ENCODE results near the gene FUBP3. TPM values are rescaled to one million over a fixed set of nuclear protein-coding genes. Genes with fewer than 3 reads are reported as not detected.

Gene FUBP3
- total and polyA plus RNA-seq, 5 donors = 25.8 to 36.9 (median 33.2) TPM

- intact Hi-C loops (cut with DNase I) = no loop called here
- WGBS = 2% methylated on average over 76 of the region's 76 CpGs
- Histone ChIP-seq H3K4me3 (ENCODE audit: low read length) (peak within 1 kb of the TSS; percentile 12), H3K27ac (ENCODE audit: low read length) (no peak within 1 kb of the TSS), H3K4me1 (ENCODE audit: control insufficient read depth, insufficient read depth, low read length) (peaks cover 8% of the 10 kb centered on the region), H3K27me3 (ENCODE audit: control insufficient read depth, insufficient read depth) (no peaks in the 10 kb centered on the region), H3K9me3 (ENCODE audit: control insufficient read depth, low read length) (no peaks in the 10 kb centered on the region)
- DNase-seq (no peak), ATAC-seq (no peak)
These were observed 85.1 kb downstream of the FUBP3 start, which contains the start of gene PRDM12 for GRCh38 chr9:130664251-130665028. Gene PRDM12 (plus strand): TSS chr9:130664594. CDS start chr9:130664654, 60 bp downstream.

- H3K27ac ChIP-seq (ENCODE audit: low read length) = no peak overlapping the region
- ATAC-seq = no peak
- intact Hi-C loops (cut with DNase I) = no loop called here
- no peaks in the 10 kb centered on the region for H3K27me3 ChIP-seq (ENCODE audit: control insufficient read depth, insufficient read depth)
- 2% methylated on average over 26 of the region's 26 CpGs for WGBS
- H3K4me3 ChIP-seq (ENCODE audit: low read length) = peak overlapping the region; percentile 4
- H3K9me3 ChIP-seq (ENCODE audit: control insufficient read depth, low read length) = no peaks in the 10 kb centered on the region
- peaks cover 8% of the 10 kb centered on the region for H3K4me1 ChIP-seq (ENCODE audit: control insufficient read depth, insufficient read depth, low read length)
- DNase-seq = no peak
These were observed 85.7 kb downstream of the FUBP3 start for GRCh38 chr9:130665029-130665430.

GRCh38 chr9:130665431-130666392 lies 86.3 kb downstream of the FUBP3 start:
- Histone ChIP-seq H3K9me3 (ENCODE audit: control insufficient read depth, low read length) (no peaks in the 10 kb centered on the region), H3K4me3 (ENCODE audit: low read length) (peak overlapping the region; percentile 12), H3K4me1 (ENCODE audit: control insufficient read depth, insufficient read depth, low read length) (peaks cover 8% of the 10 kb centered on the region), H3K27ac (ENCODE audit: low read length) (no peak overlapping the region), H3K27me3 (ENCODE audit: control insufficient read depth, insufficient read depth) (no peaks in the 10 kb centered on the region)
- ATAC-seq (no peak), DNase-seq (no peak)
- intact Hi-C loops (cut with DNase I) = no loop called here
- 5% methylated on average over 61 of the region's 61 CpGs for WGBS

GRCh38 chr9:130666393-130667119 lies 87.2 kb downstream of the FUBP3 start:
- intact Hi-C loops (cut with DNase I) = no loop called here
- no peak overlapping the region for H3K4me3 ChIP-seq (ENCODE audit: low read length)
- ATAC-seq (no peak), DNase-seq (no peak)
- no peaks in the 10 kb centered on the region for H3K27me3 ChIP-seq (ENCODE audit: control insufficient read depth, insufficient read depth)
- H3K27ac ChIP-seq (ENCODE audit: low read length) = no peak overlapping the region
- H3K4me1 ChIP-seq (ENCODE audit: control insufficient read depth, insufficient read depth, low read length) = peaks cover 5% of the 10 kb centered on the region
- 14% methylated on average over 60 of the region's 60 CpGs for WGBS
- no peaks in the 10 kb centered on the region for H3K9me3 ChIP-seq (ENCODE audit: control insufficient read depth, low read length)

GRCh38 chr9:130667120-130667435 lies 87.7 kb downstream of the FUBP3 start:
- intact Hi-C loops (cut with DNase I) = no loop called here
- Histone ChIP-seq H3K27me3 (ENCODE audit: control insufficient read depth, insufficient read depth) (no peaks in the 10 kb centered on the region), H3K27ac (ENCODE audit: low read length) (no peak overlapping the region), H3K4me1 (ENCODE audit: control insufficient read depth, insufficient read depth, low read length) (peaks cover 5% of the 10 kb centered on the region), H3K4me3 (ENCODE audit: low read length) (no peak overlapping the region), H3K9me3 (ENCODE audit: control insufficient read depth, low read length) (no peaks in the 10 kb centered on the region)
- ATAC-seq (no peak), DNase-seq (no peak)
- 71% methylated on average over 4 of the region's 4 CpGs for WGBS

- no peak for DNase-seq
- Histone ChIP-seq H3K27me3 (ENCODE audit: control insufficient read depth, insufficient read depth) (no peaks in the 10 kb centered on the region), H3K4me3 (ENCODE audit: low read length) (no peak overlapping the region), H3K9me3 (ENCODE audit: control insufficient read depth, low read length) (no peaks in the 10 kb centered on the region), H3K4me1 (ENCODE audit: control insufficient read depth, insufficient read depth, low read length) (peaks cover 5% of the 10 kb centered on the region), H3K27ac (ENCODE audit: low read length) (no peak overlapping the region)
- 92% methylated on average over 13 of the region's 13 CpGs for WGBS
- ATAC-seq = no peak
- intact Hi-C loops (cut with DNase I) = no loop called here
These were observed 88.8 kb downstream of the FUBP3 start for GRCh38 chr9:130668196-130668595.

- WGBS = 69% methylated on average over 12 of the region's 12 CpGs
- no peaks in the 10 kb centered on the region for H3K9me3 ChIP-seq (ENCODE audit: control insufficient read depth, low read length)
- DNase-seq (no peak), ATAC-seq (no peak)
- H3K27me3 ChIP-seq (ENCODE audit: control insufficient read depth, insufficient read depth) = no peaks in the 10 kb centered on the region
- H3K4me3 ChIP-seq (ENCODE audit: low read length) = no peak overlapping the region
- intact Hi-C loops (cut with DNase I) = no loop called here
- H3K27ac ChIP-seq (ENCODE audit: low read length) = no peak overlapping the region
- H3K4me1 ChIP-seq (ENCODE audit: control insufficient read depth, insufficient read depth, low read length) = peaks cover 5% of the 10 kb centered on the region
These were observed 89.3 kb downstream of the FUBP3 start for GRCh38 chr9:130668659-130669058.

GRCh38 chr9:130669965-130670364 lies 90.6 kb downstream of the FUBP3 start:
- 85% methylated on average over 4 of the region's 4 CpGs for WGBS

GRCh38 chr9:130670644-130671043 lies 91.3 kb downstream of the FUBP3 start:
- H3K9me3 ChIP-seq (ENCODE audit: control insufficient read depth, low read length) = no peaks in the 10 kb centered on the region

More at GRCh38 chr9:130669965-130670364, 90.6 kb downstream of the FUBP3 start:
- intact Hi-C loops (cut with DNase I) = no loop called here
- DNase-seq = no peak
- Histone ChIP-seq H3K4me1 (ENCODE audit: control insufficient read depth, insufficient read depth, low read length) (peaks cover 2% of the 10 kb centered on the region), H3K4me3 (ENCODE audit: low read length) (no peak overlapping the region), H3K27me3 (ENCODE audit: control insufficient read depth, insufficient read depth) (no peaks in the 10 kb centered on the region), H3K9me3 (ENCODE audit: control insufficient read depth, low read length) (no peaks in the 10 kb centered on the region), H3K27ac (ENCODE audit: low read length) (no peak overlapping the region)
- no peak for ATAC-seq

GRCh38 chr9:130672466-130672865 lies 93.1 kb downstream of the FUBP3 start:
- Histone ChIP-seq H3K4me3 (ENCODE audit: low read length) (no peak overlapping the region), H3K27me3 (ENCODE audit: control insufficient read depth, insufficient read depth) (no peaks in the 10 kb centered on the region), H3K27ac (ENCODE audit: low read length) (no peak overlapping the region), H3K4me1 (ENCODE audit: control insufficient read depth, insufficient read depth, low read length) (no peaks in the 10 kb centered on the region), H3K9me3 (ENCODE audit: control insufficient read depth, low read length) (no peaks in the 10 kb centered on the region)
- ATAC-seq = no peak
- intact Hi-C loops (cut with DNase I) = no loop called here
- WGBS = 92% methylated on average over 8 of the region's 8 CpGs
- no peak for DNase-seq

More at GRCh38 chr9:130670644-130671043, 91.3 kb downstream of the FUBP3 start:
- intact Hi-C loops (cut with DNase I) = no loop called here
- H3K4me1 ChIP-seq (ENCODE audit: control insufficient read depth, insufficient read depth, low read length) = peaks cover 2% of the 10 kb centered on the region
- H3K27ac ChIP-seq (ENCODE audit: low read length) = no peak overlapping the region
- 81% methylated on average over 6 of the region's 6 CpGs for WGBS
- ATAC-seq (no peak), DNase-seq (no peak)
- no peaks in the 10 kb centered on the region for H3K27me3 ChIP-seq (ENCODE audit: control insufficient read depth, insufficient read depth)
- H3K4me3 ChIP-seq (ENCODE audit: low read length) = no peak overlapping the region
